ENCODE data around the gene PIGV. TPM values are rescaled to one million over a fixed set of nuclear protein-coding genes. Genes with fewer than 3 reads are reported as not detected.

Gene PIGV
- total RNA-seq (8.5 and 13.7 TPM in 2 replicates), polyA plus RNA-seq (11.7 and 12.4 TPM in 2 replicates)

- Histone ChIP-seq H3K4me1 (ENCODE audit: low read depth) (peaks cover 32% of the 10 kb centered on the region), H3K27me3 (no peaks in the 10 kb centered on the region), H3K4me3 (peak within 1 kb of the TSS; percentile 62), H3K27ac (peak within 1 kb of the TSS; percentile 98), H3K36me3 (no peaks in the 10 kb centered on the region), H3K9me3 (ENCODE audit: low read depth) (no peaks in the 10 kb centered on the region)
- peak; percentile 88 to 92 for DNase-seq (ENCODE audit: low read depth in 1 of 2, low spot score in 1 of 2)
- TF ChIP-seq CTCF (IDR thresholded peaks at IDR 0.05; ENCODE audit: low read depth, low read length), result no peak
These were observed at the start of gene PIGV for GRCh38 chr1:26787706-26788514. Gene PIGV (plus strand): TSS chr1:26787950. CDS start chr1:26790816, 2,866 bp downstream.

DNA sequence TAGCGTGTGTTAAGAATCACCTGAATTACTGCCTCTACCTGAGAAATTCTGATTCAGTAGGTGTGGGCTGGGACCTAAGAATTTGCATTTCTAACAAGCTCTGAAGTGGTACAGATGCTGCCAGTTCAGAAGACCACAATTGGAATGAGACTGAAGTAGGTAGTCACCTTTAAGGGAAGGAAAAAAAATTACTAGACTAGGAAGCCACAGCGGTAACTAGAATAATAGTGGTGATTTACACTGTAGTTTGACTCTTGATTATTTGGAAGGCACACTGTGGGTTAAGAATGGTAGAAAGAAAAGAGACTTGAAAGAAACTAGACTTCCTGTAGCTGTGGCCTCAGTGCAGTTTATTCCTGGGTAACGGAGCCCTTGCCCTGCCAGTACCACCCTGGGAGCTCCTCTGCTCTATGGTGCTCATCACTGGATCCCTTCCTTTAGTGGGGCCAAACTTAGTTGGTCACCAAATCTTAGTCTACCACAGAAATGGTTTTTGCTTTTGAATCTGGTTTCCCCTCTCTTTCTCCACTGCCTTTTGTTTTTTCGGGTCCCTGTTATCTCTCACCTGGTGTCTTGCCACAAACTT, 48.3 kb upstream of the PIGV start:
- no peaks in the 10 kb centered on the region for H3K27me3 ChIP-seq
- H3K9me3 ChIP-seq (ENCODE audit: low read depth), result no peaks in the 10 kb centered on the region
- H3K4me1 ChIP-seq (ENCODE audit: low read depth), result peaks cover 6% of the 10 kb centered on the region
- no peak for DNase-seq (ENCODE audit: low read depth in 1 of 2, low spot score in 1 of 2)
- no peak for TF ChIP-seq CTCF (IDR thresholded peaks at IDR 0.05; ENCODE audit: low read depth, low read length)
- no peak overlapping the region for H3K4me3 ChIP-seq
- H3K27ac ChIP-seq, result no peak overlapping the region
- H3K36me3 ChIP-seq, result peaks cover 50% of the 10 kb centered on the region

DNA sequence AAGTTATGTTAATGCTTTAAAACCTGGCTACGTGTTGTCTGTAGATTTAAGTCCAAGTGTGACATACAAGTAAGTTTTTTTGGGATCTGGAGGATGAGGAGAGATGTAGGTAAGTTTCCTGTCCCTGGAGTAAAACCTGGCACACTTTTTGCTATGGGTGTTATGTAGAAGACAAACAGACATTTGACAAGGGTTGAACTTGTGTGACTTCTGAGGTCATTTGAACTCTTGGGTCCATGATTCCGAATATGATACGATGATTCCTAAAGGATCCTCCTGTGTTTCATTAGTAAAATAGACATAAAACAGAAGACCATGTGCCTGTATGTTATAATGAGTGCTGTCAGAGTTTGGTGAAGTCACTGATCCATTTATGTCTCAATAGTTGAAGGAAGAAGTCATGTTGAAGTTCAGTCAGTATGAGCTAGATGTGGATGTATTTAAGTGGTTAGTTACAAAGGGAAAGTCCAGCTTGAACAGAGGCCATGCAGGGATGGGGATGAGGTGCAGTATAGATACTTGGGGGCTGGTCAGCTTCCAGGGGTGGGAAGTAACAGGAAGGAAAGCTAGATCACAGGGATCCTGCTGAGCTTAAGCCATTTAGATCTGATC, 47.6 kb upstream of the PIGV start:
- peaks cover 7% of the 10 kb centered on the region for H3K4me1 ChIP-seq (ENCODE audit: low read depth)
- DNase-seq (ENCODE audit: low read depth in 1 of 2, low spot score in 1 of 2), result no peak
- TF ChIP-seq CTCF (IDR thresholded peaks at IDR 0.05; ENCODE audit: low read depth, low read length), result no peak
- peaks cover 49% of the 10 kb centered on the region for H3K36me3 ChIP-seq
- no peaks in the 10 kb centered on the region for H3K27me3 ChIP-seq
- peak overlapping the region; percentile 51 for H3K27ac ChIP-seq
- no peaks in the 10 kb centered on the region for H3K9me3 ChIP-seq (ENCODE audit: low read depth)
- H3K4me3 ChIP-seq, result no peak overlapping the region

GRCh38 chr1:26740952-26741351, 46.8 kb upstream of the PIGV start:
- Histone ChIP-seq H3K4me1 (ENCODE audit: low read depth) (peaks cover 7% of the 10 kb centered on the region), H3K9me3 (ENCODE audit: low read depth) (no peaks in the 10 kb centered on the region), H3K36me3 (peaks cover 41% of the 10 kb centered on the region), H3K27ac (peak overlapping the region; percentile 51), H3K27me3 (no peaks in the 10 kb centered on the region), H3K4me3 (no peak overlapping the region)
- no peak for TF ChIP-seq CTCF (IDR thresholded peaks at IDR 0.05; ENCODE audit: low read depth, low read length)
- DNase-seq (ENCODE audit: low read depth in 1 of 2, low spot score in 1 of 2), result no peak

GRCh38 chr1:26743426-26744059, 44.2 kb upstream of the PIGV start:
- Histone ChIP-seq H3K36me3 (peaks cover 33% of the 10 kb centered on the region), H3K27ac (peak overlapping the region; percentile 65), H3K4me3 (no peak overlapping the region), H3K9me3 (ENCODE audit: low read depth) (no peaks in the 10 kb centered on the region), H3K27me3 (no peaks in the 10 kb centered on the region), H3K4me1 (ENCODE audit: low read depth) (peaks cover 7% of the 10 kb centered on the region)
- no peak for DNase-seq (ENCODE audit: low read depth in 1 of 2, low spot score in 1 of 2)
- no peak for TF ChIP-seq CTCF (IDR thresholded peaks at IDR 0.05; ENCODE audit: low read depth, low read length)

Measured in cardiac muscle cell (in vitro differentiated cells and primary cell).